ENCODE measurements around the gene PRDM11. TPM values are rescaled to one million over a fixed set of nuclear protein-coding genes. Genes with fewer than 3 reads are reported as not detected.

The PRDM11 gene
- total and polyA plus RNA-seq, 9 donors: 8.7 to 45.4 (median 28.9) TPM

DNA sequence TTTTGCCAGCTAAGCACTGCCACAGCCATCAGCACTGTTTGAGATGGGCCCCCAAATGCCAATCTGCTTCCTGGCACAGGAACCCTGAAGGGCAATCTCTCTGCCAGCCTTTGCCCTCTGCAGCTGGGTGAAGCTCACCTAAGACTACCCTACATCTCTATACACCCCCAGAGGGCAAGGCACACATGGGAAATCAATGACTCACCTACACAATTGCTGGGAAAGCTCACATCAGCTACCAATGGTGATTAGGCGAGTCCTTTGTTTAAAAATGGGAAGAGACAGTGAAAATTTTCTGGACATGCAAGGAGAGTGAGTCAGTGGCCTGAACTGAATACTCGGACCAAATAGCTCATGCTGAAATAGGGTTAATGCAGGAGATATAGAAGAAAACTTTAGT, 12.6 kb upstream of the PRDM11 start:
- no peaks in the 10 kb centered on the region for H3K9me3 ChIP-seq
- no peak overlapping the region for H3K4me3 ChIP-seq
- no peaks in the 10 kb centered on the region for H3K4me1 ChIP-seq (ENCODE audit: insufficient read depth)
- intact Hi-C loops (cut with DNase I): no loop called here
- TF ChIP-seq, protein P1, sequence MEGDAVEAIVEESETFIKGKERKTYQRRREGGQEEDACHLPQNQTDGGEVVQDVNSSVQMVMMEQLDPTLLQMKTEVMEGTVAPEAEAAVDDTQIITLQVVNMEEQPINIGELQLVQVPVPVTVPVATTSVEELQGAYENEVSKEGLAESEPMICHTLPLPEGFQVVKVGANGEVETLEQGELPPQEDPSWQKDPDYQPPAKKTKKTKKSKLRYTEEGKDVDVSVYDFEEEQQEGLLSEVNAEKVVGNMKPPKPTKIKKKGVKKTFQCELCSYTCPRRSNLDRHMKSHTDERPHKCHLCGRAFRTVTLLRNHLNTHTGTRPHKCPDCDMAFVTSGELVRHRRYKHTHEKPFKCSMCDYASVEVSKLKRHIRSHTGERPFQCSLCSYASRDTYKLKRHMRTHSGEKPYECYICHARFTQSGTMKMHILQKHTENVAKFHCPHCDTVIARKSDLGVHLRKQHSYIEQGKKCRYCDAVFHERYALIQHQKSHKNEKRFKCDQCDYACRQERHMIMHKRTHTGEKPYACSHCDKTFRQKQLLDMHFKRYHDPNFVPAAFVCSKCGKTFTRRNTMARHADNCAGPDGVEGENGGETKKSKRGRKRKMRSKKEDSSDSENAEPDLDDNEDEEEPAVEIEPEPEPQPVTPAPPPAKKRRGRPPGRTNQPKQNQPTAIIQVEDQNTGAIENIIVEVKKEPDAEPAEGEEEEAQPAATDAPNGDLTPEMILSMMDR (IDR thresholded peaks at IDR 0.05): no peak
- no peak for TF ChIP-seq POLR2A (IDR thresholded peaks at IDR 0.05)
- no peak for TF ChIP-seq EP300 (IDR thresholded peaks at IDR 0.05)
- DNase-seq: no peak
- H3K27ac ChIP-seq: no peak overlapping the region
- H3K36me3 ChIP-seq: no peaks in the 10 kb centered on the region
- H3K27me3 ChIP-seq: no peaks in the 10 kb centered on the region
- 71 to 87% (median 78%) methylated on average over 2 of the region's 2 CpGs for WGBS, 3 donors

DNA sequence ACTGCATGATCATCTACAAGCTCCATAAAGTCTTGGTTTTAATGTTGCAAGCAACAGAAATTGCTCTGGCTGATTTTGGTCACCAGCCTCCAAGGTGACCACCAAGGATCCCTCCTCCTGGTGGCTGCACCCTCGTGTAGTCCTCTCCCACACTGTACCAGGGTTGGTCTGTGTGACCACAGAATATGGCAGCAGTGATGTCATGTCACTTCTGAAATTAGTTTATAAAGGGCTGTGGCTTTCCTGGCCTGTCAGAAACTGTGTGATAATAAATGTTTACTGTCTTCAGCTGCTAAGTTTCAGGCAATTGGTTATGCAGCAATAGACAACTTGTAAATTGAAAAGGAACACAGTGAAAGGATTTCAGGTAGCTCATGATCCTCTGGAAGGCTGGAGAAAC, 5.3 kb upstream of the PRDM11 start:
- intact Hi-C loops (cut with DNase I): loop anchor here in 2 of 4 donors (5.0 to 10.0 kb wide), 2 partner anchors 91 to 94 kb away; no protein-coding TSS in a partner anchor
- Histone ChIP-seq H3K36me3 (no peaks in the 10 kb centered on the region), H3K4me1 (ENCODE audit: insufficient read depth) (peaks cover 5% of the 10 kb centered on the region), H3K4me3 (no peak overlapping the region), H3K27ac (no peak overlapping the region), H3K9me3 (no peaks in the 10 kb centered on the region), H3K27me3 (no peaks in the 10 kb centered on the region)
- 25 to 27% (median 26%) methylated on average over 1 of the region's 1 CpG for WGBS, 3 donors
- TF ChIP-seq POLR2A (IDR thresholded peaks at IDR 0.05) (no peak), EP300 (IDR thresholded peaks at IDR 0.05) (no peak)
- TF ChIP-seq, protein P1 (IDR thresholded peaks at IDR 0.05): no peak
- no peak for DNase-seq

DNA sequence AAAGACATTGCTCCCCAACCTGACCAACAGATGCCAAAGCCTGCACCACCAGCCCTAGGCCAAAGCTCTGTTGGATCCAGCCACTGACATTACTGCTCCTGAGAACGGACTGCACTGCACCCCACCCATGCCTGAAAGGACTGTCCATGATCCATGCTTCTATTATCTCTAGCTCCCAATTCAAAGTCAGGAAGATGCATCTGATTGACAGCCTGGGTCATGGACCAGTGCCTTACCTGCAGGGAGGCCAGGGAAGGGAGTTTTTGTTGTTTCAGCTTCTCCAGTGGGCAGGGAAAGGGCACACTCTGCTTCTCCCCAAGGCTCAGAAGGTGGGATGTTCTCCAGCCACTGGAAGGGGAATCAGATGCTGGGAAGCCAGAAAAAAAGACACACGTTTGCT, 4.8 kb upstream of the PRDM11 start:
- no peaks in the 10 kb centered on the region for H3K9me3 ChIP-seq
- no peak overlapping the region for H3K27ac ChIP-seq
- intact Hi-C loops (cut with DNase I): loop anchor here in 2 of 4 donors (5.0 to 10.0 kb wide), 2 partner anchors 91 to 93 kb away; no protein-coding TSS in a partner anchor
- no peak overlapping the region for H3K4me3 ChIP-seq
- TF ChIP-seq, protein P1 (IDR thresholded peaks at IDR 0.05): no peak
- TF ChIP-seq EP300 (IDR thresholded peaks at IDR 0.05) (no peak), POLR2A (IDR thresholded peaks at IDR 0.05) (no peak)
- 40 to 48% (median 41%) methylated on average over 2 of the region's 2 CpGs for WGBS, 3 donors
- no peak for DNase-seq
- H3K36me3 ChIP-seq: no peaks in the 10 kb centered on the region
- H3K27me3 ChIP-seq: no peaks in the 10 kb centered on the region
- peaks cover 5% of the 10 kb centered on the region for H3K4me1 ChIP-seq (ENCODE audit: insufficient read depth)

DNA sequence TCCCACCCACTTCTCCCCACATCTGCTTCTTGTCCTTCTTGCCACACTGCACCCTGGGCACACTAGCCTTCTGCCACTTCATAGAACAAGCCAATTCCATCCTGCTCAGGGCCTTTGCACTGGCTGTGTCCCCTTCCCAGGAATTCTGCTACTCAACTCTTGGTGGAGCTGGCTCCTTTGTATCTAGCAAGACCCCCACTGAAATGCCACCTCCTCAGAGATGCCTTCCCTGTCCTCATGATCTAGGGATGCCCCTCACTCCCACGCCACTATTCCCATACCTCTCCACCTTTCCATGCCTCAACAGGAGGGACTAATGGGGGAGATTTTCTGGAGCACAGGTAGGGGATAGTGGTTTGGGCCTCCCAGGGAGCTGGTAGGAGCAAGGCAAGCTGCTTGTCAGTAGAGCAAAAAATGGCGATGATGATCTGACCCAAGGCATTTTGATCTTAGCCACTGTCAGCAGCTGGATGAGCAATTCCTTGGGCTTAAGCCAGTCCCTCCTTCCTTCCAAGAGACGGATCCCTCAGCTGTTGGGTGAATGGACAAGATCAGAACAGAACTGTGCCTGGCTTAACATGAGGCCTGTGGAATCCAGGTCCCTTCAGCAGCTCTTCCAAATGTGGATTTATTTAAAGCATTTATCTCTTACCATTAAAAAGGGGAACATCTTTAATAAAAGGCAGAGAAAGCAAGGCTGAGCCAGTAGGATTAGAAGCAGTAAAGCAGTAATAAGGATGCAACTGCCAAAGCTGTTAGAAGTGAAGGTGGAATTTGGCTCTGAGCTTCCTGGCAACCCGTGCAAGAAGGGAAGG, 4.0 kb upstream of the PRDM11 start:
- Histone ChIP-seq H3K9me3 (no peaks in the 10 kb centered on the region), H3K36me3 (no peaks in the 10 kb centered on the region), H3K27ac (no peak overlapping the region), H3K27me3 (no peaks in the 10 kb centered on the region), H3K4me3 (no peak overlapping the region), H3K4me1 (ENCODE audit: insufficient read depth) (peaks cover 5% of the 10 kb centered on the region)
- 42 to 48% (median 45%) methylated on average over 4 of the region's 4 CpGs for WGBS, 3 donors
- DNase-seq: no peak
- intact Hi-C loops (cut with DNase I): loop anchor here in 2 of 4 donors (5.0 to 10.0 kb wide), 2 partner anchors 90 to 92 kb away; no protein-coding TSS in a partner anchor
- no peak for TF ChIP-seq EP300 (IDR thresholded peaks at IDR 0.05)
- TF ChIP-seq POLR2A (IDR thresholded peaks at IDR 0.05): no peak

DNA sequence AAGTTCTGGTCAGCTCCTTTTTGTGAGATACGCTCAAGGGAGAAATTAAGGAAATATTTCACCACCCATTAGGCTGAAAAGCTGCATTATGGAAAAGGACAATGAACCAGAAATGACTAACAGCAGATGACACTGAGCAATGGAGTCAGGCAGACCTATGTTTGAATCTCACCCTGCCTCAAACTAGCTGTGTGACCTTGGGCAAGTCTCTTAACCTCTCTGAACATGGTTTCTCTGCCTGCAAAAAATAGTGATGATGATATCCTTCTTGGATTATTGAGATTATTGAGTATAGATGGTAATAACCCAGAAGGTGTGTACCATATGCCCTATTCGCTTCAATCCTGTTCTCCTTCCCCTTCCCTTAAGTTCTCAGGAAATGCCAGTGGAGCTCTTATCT, 2.9 kb upstream of the PRDM11 start:
- WGBS, 3 donors: 85 to 91% (median 91%) methylated on average over 2 of the region's 2 CpGs
- H3K4me1 ChIP-seq (ENCODE audit: insufficient read depth): peaks cover 11% of the 10 kb centered on the region
- no peaks in the 10 kb centered on the region for H3K27me3 ChIP-seq
- H3K27ac ChIP-seq: no peak overlapping the region
- H3K36me3 ChIP-seq: no peaks in the 10 kb centered on the region
- intact Hi-C loops (cut with DNase I): loop anchor here in 2 of 4 donors (5.0 to 10.0 kb wide), 2 partner anchors 89 to 91 kb away; no protein-coding TSS in a partner anchor
- TF ChIP-seq POLR2A (IDR thresholded peaks at IDR 0.05): no peak
- TF ChIP-seq, protein P1 (IDR thresholded peaks at IDR 0.05): no peak
- TF ChIP-seq EP300 (IDR thresholded peaks at IDR 0.05): no peak
- no peak for DNase-seq
- no peak overlapping the region for H3K4me3 ChIP-seq
- no peaks in the 10 kb centered on the region for H3K9me3 ChIP-seq
